ENCODE data around the gene NEDD4.
"Not testable (repeated sequence)": the region's sequence is repeated elsewhere in the genome, so short reads cannot be mapped to it uniquely, and the experiment has no call there.

NEDD4 gene

DNA sequence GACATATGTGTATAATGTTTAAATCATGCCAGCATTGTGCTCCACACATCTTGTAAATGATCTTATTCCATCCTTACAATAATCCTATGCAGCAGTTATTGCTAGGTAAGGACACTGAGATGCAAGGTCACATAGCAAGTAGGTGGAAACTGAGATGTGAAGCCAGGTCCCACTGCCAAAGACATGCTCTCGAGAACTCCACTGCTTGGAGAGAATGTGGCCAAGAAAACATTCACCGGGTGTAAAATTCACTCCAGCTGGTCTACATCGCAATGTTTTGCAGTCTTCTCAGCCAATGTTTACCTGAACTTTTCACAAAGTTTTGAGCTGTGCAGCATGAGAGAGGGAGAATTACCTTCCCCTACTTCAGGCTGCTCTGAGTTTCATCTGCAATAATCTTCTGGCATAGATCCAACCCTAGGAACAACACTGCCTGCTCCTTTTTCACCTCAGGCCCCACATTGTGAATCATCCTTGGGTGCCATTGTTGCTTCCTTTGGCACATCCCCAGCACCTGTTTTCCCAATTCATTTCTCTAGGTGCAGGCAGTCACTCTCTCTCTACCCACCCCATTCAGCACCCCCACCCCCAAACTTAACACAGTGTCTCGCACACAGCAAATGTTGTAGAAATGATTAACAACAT lies 197.0 kb downstream of the NEDD4 start:
- no peak for DNase-seq (ENCODE audit: extremely low read depth, low read depth)
- TF ChIP-seq, protein P1, sequence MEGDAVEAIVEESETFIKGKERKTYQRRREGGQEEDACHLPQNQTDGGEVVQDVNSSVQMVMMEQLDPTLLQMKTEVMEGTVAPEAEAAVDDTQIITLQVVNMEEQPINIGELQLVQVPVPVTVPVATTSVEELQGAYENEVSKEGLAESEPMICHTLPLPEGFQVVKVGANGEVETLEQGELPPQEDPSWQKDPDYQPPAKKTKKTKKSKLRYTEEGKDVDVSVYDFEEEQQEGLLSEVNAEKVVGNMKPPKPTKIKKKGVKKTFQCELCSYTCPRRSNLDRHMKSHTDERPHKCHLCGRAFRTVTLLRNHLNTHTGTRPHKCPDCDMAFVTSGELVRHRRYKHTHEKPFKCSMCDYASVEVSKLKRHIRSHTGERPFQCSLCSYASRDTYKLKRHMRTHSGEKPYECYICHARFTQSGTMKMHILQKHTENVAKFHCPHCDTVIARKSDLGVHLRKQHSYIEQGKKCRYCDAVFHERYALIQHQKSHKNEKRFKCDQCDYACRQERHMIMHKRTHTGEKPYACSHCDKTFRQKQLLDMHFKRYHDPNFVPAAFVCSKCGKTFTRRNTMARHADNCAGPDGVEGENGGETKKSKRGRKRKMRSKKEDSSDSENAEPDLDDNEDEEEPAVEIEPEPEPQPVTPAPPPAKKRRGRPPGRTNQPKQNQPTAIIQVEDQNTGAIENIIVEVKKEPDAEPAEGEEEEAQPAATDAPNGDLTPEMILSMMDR (IDR thresholded peaks at IDR 0.05; ENCODE audit: low read depth, low read length) = no peak

DNA sequence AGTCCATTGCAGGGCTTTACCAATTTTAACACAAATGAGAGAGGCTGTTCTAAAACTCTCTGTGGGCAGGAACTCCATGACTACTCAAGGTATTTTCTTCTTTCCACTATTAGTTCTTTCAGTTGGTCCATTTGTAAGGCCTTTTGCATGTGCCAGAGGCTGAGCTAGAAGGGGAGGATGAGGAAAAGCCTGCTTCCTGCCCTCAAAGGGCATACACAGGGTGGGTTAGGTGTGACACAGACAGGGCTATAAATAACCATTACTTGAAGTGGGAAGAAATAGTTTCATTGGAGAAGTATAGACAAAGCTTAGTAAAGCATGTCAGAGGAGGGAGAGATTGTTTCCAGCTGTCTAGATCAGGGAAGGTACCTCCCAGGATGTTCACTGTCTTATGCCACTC lies 198.4 kb downstream of the NEDD4 start:
- TF ChIP-seq, protein P1 (IDR thresholded peaks at IDR 0.05; ENCODE audit: low read depth, low read length) = no peak
- DNase-seq (ENCODE audit: extremely low read depth, low read depth) = no peak

DNA sequence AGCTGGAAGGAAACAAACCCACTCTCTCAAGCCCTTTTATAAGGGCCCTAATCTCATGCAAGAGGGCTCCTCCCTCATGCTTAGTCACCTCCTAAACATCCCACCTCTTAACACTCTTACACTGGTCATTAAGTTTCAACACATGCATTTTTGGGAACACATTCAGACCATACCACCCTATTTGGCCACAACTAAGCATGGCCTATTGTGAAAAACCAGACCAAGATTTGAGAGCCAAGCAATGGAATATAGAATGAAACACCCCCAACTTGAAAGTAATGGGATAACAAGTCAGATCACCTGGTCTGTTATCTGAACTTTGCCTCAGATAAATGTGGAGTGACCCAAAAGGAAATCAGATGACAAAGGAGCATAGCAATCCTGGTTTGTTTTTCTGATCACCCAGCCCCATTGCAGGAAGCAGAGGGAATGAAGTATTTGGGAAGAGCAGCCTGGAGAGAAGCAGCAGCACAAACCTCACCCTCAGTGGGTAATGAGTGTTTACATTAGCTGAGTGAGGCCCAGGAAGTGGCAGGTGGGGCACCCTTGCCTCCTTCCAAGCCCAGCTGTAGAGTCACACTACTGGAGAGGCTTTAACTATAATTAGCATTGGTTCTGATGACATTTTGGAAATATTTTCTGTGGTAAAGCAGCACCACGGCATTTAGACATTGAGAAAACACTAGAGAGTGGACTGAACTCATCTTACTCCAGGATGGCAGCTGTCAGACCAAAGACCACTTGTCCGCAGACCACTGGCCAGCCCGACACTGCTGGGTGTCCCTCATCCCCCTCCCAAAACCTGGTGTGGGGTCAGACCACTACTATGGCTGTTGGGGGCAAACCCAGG lies 201.6 kb downstream of the NEDD4 start:
- no peak for DNase-seq (ENCODE audit: extremely low read depth, low read depth)
- TF ChIP-seq, protein P1 (IDR thresholded peaks at IDR 0.05; ENCODE audit: low read depth, low read length) = no peak

DNA sequence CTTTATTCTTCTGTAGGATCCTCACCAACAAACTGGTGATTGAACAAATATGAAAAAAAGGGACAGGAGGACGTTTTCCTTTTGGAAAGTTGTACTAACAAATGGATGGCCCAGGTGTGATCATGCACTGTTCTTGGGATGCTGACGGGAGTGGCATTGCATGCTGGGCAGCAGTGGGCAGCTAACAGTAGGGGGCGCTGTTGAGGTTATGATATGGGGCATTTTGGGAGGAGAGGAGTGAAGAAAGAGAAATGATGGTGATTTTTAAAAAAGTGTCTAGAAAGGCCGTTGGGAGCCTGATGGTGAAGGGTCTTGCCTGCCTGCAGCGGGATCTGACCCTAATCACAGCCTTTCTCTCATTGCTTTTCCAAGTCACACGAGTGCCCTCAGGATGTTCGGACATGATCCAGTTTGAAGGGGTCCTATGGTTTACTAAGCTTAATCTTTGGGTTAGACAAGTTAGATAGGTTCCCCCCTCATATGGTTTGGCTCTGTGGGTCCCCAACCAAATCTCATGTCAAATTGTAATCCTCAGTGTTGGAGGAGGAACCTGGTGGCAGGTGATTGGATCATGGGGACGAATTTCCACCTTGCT lies 204.2 kb downstream of the NEDD4 start:
- no peak for DNase-seq (ENCODE audit: extremely low read depth, low read depth)
- TF ChIP-seq, protein P1 (IDR thresholded peaks at IDR 0.05; ENCODE audit: low read depth, low read length) = peak; percentile 47

DNA sequence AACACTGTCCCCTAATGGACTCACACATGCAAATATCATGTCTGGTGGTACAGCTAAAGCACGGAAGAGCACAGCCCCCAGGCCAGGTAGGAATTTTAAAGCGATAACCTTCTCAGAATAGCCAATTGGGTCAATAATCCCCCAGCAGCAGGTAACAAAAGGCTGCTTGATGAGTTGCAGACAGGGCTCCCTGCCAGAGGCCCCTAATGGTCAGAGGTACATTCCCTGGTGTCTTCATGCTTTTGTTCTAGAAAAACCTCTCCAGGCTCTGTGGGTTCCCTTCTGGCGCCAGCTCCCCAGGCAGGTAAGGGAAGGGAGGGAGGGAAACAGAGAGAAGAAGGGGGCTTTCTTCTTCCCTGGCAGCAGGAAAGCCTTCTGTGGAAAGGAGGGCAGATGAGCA lies 207.1 kb downstream of the NEDD4 start:
- no peak for DNase-seq (ENCODE audit: extremely low read depth, low read depth)
- TF ChIP-seq, protein P1 (IDR thresholded peaks at IDR 0.05; ENCODE audit: low read depth, low read length) = no peak

DNA sequence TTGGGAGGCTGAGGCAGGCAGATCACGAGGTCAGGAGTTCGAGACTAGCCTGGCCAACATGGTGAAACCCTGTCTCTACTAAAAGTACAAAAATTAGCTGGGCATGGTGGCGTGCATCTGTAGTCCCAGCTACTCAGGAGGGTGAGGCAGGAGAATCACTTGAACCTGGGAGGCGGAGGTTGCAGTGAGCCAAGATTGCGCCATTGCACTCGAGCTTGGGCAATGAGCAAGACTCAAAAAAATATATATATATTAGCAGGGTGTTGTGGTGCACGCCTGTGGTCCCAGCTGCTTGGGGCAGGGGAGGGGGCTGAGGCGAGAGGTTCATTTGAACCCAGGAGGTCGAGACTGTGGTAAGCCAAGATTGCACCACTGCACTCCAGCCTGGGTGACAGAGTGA lies 207.8 kb downstream of the NEDD4 start:
- not testable (repeated sequence) for DNase-seq (ENCODE audit: extremely low read depth, low read depth)

DNA sequence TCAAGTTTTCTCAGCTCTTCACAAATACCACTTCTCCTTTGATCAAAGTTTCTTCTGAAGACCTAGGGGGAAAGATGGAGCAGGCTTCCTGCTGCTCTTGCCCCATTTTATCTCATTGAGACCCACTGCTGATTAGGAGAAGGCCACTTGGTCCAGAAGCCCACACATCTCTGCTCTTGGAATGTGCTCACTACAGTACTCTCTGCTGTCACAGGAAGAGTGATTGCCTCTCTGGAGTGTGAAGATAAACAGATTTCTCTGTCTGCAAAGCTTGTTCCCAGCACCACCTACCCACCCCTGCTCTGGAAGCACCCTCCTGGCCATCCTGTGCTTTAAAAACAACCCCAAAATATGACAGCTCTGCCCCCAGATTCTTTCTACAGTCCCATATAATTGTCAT lies 209.1 kb downstream of the NEDD4 start:
- DNase-seq (ENCODE audit: extremely low read depth, low read depth) = no peak
- TF ChIP-seq, protein P1 (IDR thresholded peaks at IDR 0.05; ENCODE audit: low read depth, low read length) = no peak

Data from AG09319 (cell line).